ENCODE data around the gene UBFD1.
"Not testable (repeated sequence)": the region's sequence is repeated elsewhere in the genome, so short reads cannot be mapped to it uniquely, and the experiment has no call there.

UBFD1 gene

GRCh38 chr16:23595951-23596720 is 38.6 kb downstream of the UBFD1 start, which contains the start of gene NDUFAB1:
Gene NDUFAB1, minus strand, starts transcription at chr16:23596316. Its CDS starts 26 bp downstream, at chr16:23596290.
- ChIA-PET POLR2A (interaction anchor here (1.0 to 1.5 kb wide), 6 partner anchors 9 to 119 kb away, joined by 3 to 6 read pairs (median 3); partner anchors contain the start of genes EARS2, GGA2 and UBFD1), CTCF (interaction anchor here (0.6 to 1.4 kb wide), 15 partner anchors 8 to 429 kb away, joined by 3 to 4 read pairs (median 3); partner anchors contain the start of genes EARS2 and UBFD1)
- peak; percentile 91 for DNase-seq (ENCODE audit: extremely low spot score)
- TF ChIP-seq FOXA1 (IDR thresholded peaks at IDR 0.05) (no peak), LEF1 (IDR thresholded peaks at IDR 0.05; ENCODE audit: borderline replicate concordance) (no peak), CTBP1 (IDR thresholded peaks at IDR 0.05; ENCODE audit: borderline replicate concordance) (no peak), ZNF384 (IDR thresholded peaks at IDR 0.05) (no peak), ELF4 (IDR thresholded peaks at IDR 0.05) (no peak), BHLHE40 (IDR thresholded peaks at IDR 0.05; ENCODE audit: borderline replicate concordance) (no peak), FOXK2 (IDR thresholded peaks at IDR 0.05) (no peak), SP1 (IDR thresholded peaks at IDR 0.05) (no peak), FOXM1 (IDR thresholded peaks at IDR 0.05; ENCODE audit: borderline replicate concordance) (no peak), TARDBP (IDR thresholded peaks at IDR 0.05) (no peak), L3MBTL2 (conservative IDR thresholded peaks at IDR 0.05) (no peak), PKNOX1 (IDR thresholded peaks at IDR 0.05) (no peak), ARNT (IDR thresholded peaks at IDR 0.05) (no peak), SUZ12 (IDR thresholded peaks at IDR 0.05) (no peak)

- ChIA-PET POLR2A (interaction anchor here (1.0 to 1.5 kb wide), 7 partner anchors 8 to 120 kb away, joined by 3 to 6 read pairs (median 3); partner anchors contain the start of genes EARS2, GGA2 and UBFD1), CTCF (interaction anchor here (0.6 to 1.4 kb wide), 14 partner anchors 8 to 81 kb away, joined by 3 to 4 read pairs (median 3); partner anchors contain the start of genes EARS2 and UBFD1)
- no peak for TF ChIP-seq NFRKB (IDR thresholded peaks at IDR 0.05)
- TF ChIP-seq ZNF384 (IDR thresholded peaks at IDR 0.05): no peak
- TF ChIP-seq BHLHE40 (IDR thresholded peaks at IDR 0.05; ENCODE audit: borderline replicate concordance): no peak
- TF ChIP-seq PKNOX1 (IDR thresholded peaks at IDR 0.05): peak; percentile 92
- TF ChIP-seq L3MBTL2 (conservative IDR thresholded peaks at IDR 0.05): no peak
- TF ChIP-seq TARDBP (IDR thresholded peaks at IDR 0.05): no peak
- no peak for TF ChIP-seq CTBP1 (IDR thresholded peaks at IDR 0.05; ENCODE audit: borderline replicate concordance)
- TF ChIP-seq HDGF (IDR thresholded peaks at IDR 0.05; ENCODE audit: borderline replicate concordance): 0 out of 2 replicates have a peak, but pooled peaks have one; percentile 43
- TF ChIP-seq SP1 (IDR thresholded peaks at IDR 0.05): no peak
Observed at GRCh38 chr16:23597003-23597756, 39.7 kb downstream of the UBFD1 start.

GRCh38 chr16:23607726-23608125 is 50.2 kb downstream of the UBFD1 start:
- CTCF ChIA-PET: interaction anchor here (1.1 kb wide), 1 partner anchor 11 kb away, joined by 3 read pairs; no protein-coding TSS in a partner anchor
- POLR2A ChIA-PET: no interaction called here
- DNase-seq (ENCODE audit: extremely low spot score): no peak
- TF ChIP-seq ARNT (IDR thresholded peaks at IDR 0.05) (no peak), SUZ12 (IDR thresholded peaks at IDR 0.05) (no peak), ZNF384 (IDR thresholded peaks at IDR 0.05) (no peak)

More at GRCh38 chr16:23597003-23597756, 39.7 kb downstream of the UBFD1 start:
- DNase-seq (ENCODE audit: extremely low spot score): peak; percentile 52

GRCh38 chr16:23608194-23608593 is 50.7 kb downstream of the UBFD1 start:
- CTCF ChIA-PET: interaction anchor here (1.1 kb wide), 1 partner anchor 11 kb away, joined by 3 read pairs; no protein-coding TSS in a partner anchor
- DNase-seq (ENCODE audit: extremely low spot score): no peak
- POLR2A ChIA-PET: no interaction called here
- TF ChIP-seq FOXK2 (IDR thresholded peaks at IDR 0.05): no peak
- TF ChIP-seq LEF1 (IDR thresholded peaks at IDR 0.05; ENCODE audit: borderline replicate concordance): no peak
- TF ChIP-seq FOXM1 (IDR thresholded peaks at IDR 0.05; ENCODE audit: borderline replicate concordance): no peak
- TF ChIP-seq L3MBTL2 (conservative IDR thresholded peaks at IDR 0.05): no peak
- no peak for TF ChIP-seq PKNOX1 (IDR thresholded peaks at IDR 0.05)
- no peak for TF ChIP-seq SUZ12 (IDR thresholded peaks at IDR 0.05)
- no peak for TF ChIP-seq ELF4 (IDR thresholded peaks at IDR 0.05)
- no peak for TF ChIP-seq CTBP1 (IDR thresholded peaks at IDR 0.05; ENCODE audit: borderline replicate concordance)
- no peak for TF ChIP-seq NFRKB (IDR thresholded peaks at IDR 0.05)
- no peak for TF ChIP-seq SP1 (IDR thresholded peaks at IDR 0.05)
- TF ChIP-seq TARDBP (IDR thresholded peaks at IDR 0.05): no peak
- TF ChIP-seq BHLHE40 (IDR thresholded peaks at IDR 0.05; ENCODE audit: borderline replicate concordance): no peak
- TF ChIP-seq HDGF (IDR thresholded peaks at IDR 0.05; ENCODE audit: borderline replicate concordance): no peak
- TF ChIP-seq ZNF384 (IDR thresholded peaks at IDR 0.05): no peak
- TF ChIP-seq FOXA1 (IDR thresholded peaks at IDR 0.05): no peak

- no peak for DNase-seq (ENCODE audit: extremely low spot score)
- TF ChIP-seq ZNF384 (IDR thresholded peaks at IDR 0.05): 0 out of 2 replicates have a peak, but pooled peaks have one; percentile 19
- TF ChIP-seq FOXA1 (IDR thresholded peaks at IDR 0.05): no peak
- CTCF ChIA-PET: no interaction called here
- POLR2A ChIA-PET: no interaction called here
Observed at GRCh38 chr16:23609929-23610328, 52.4 kb downstream of the UBFD1 start.

- DNase-seq (ENCODE audit: extremely low spot score); POLR2A ChIA-PET; CTCF ChIA-PET: not testable (repeated sequence)
Observed at GRCh38 chr16:23610905-23611304, 53.4 kb downstream of the UBFD1 start.
